OCI-LY7 (cell line): ENCODE data around the gene ABCB11.

Experiments
- EZH2phosphoT487 ChIP-seq: fragments of 200-600 bp; sonication (generic); IDR thresholded peaks from 2 replicates; pipeline ENCODE4 v1.6.1; 2018; ENCODE audit warnings: low read depth, borderline replicate concordance, mild to moderate bottlenecking, mixed run types, antibody characterized with exemption, low read length, moderate library complexity, mixed read lengths
- TF ChIP-seq, protein P1 (sequence below): fragments of 200-600 bp; sonication (generic); conservative IDR thresholded peaks from 2 replicates; pipeline ENCODE4 v1.5.1; 2014; ENCODE audit warnings: mild to moderate bottlenecking, antibody characterized with exemption, low read length, moderate library complexity, mixed read lengths

DNA sequence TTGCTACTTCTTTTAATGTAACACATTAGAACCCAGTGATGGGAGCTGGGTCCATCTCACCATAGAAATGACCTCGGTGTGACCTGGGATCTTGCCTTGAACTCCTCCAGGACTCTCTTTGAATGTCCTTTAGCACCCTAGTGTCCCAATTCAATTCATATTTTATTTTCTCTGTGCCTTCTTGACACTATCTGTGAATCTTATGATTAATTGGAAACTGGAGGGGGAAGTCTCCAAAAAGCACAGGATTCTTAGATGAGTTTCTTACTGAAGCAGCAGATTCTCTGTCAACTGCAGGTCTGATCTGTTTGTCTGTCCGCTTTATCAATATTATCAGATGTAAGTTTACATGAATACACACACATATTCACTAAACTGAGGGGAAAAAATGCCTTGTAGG is 38.7 kb upstream of the ABCB11 start:
- TF ChIP-seq, protein P1, sequence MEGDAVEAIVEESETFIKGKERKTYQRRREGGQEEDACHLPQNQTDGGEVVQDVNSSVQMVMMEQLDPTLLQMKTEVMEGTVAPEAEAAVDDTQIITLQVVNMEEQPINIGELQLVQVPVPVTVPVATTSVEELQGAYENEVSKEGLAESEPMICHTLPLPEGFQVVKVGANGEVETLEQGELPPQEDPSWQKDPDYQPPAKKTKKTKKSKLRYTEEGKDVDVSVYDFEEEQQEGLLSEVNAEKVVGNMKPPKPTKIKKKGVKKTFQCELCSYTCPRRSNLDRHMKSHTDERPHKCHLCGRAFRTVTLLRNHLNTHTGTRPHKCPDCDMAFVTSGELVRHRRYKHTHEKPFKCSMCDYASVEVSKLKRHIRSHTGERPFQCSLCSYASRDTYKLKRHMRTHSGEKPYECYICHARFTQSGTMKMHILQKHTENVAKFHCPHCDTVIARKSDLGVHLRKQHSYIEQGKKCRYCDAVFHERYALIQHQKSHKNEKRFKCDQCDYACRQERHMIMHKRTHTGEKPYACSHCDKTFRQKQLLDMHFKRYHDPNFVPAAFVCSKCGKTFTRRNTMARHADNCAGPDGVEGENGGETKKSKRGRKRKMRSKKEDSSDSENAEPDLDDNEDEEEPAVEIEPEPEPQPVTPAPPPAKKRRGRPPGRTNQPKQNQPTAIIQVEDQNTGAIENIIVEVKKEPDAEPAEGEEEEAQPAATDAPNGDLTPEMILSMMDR = no peak
- no peak for TF ChIP-seq EZH2phosphoT487
